K562 (cell line): ENCODE results near the gene YPEL2. TPM values are rescaled to one million over a fixed set of nuclear protein-coding genes. Genes with fewer than 3 reads are reported as not detected.
A peak's percentile ranks its signal among the peaks of the same experiment; 100 is the strongest.

Experiments
- CEBPB ChIP-seq: fragments of 450-650 bp; IDR thresholded peaks from 2 replicates; pipeline ENCODE4 v1.6.1; 2016; ENCODE audit warnings: missing genetic modification characterization, missing compliant biosample characterization
- CXXC5 ChIP-seq: fragments of 250-450 bp; sonication (Bioruptor Pico); IDR thresholded peaks from 2 replicates; pipeline ENCODE4 v1.8.0; 2022; ENCODE audit warnings: inconsistent platforms, mild to moderate bottlenecking, moderate library complexity
- E2F3 ChIP-seq: fragments of 250-450 bp; sonication (Bioruptor Pico); IDR thresholded peaks from 2 replicates; pipeline ENCODE4 v1.4.0; 2020; ENCODE audit warnings: mild to moderate bottlenecking
- GTF2E2 ChIP-seq: fragments of 200-800 bp; sonication (Bioruptor generic); IDR thresholded peaks from 2 replicates; pipeline ENCODE4 v1.6.1; 2016; ENCODE audit warnings: missing genetic modification characterization, missing compliant biosample characterization
- KLF16 ChIP-seq: IDR thresholded peaks from 2 replicates; pipeline ENCODE4 v1.6.1; 2016; ENCODE audit warnings: antibody characterized with exemption
- KLF6 ChIP-seq: fragments of 250-450 bp; sonication (Bioruptor Pico); IDR thresholded peaks from 2 replicates; pipeline ENCODE4 v1.4.0; 2020; ENCODE audit warnings: mild to moderate bottlenecking, moderate library complexity, borderline replicate concordance
- MEF2D ChIP-seq: conservative IDR thresholded peaks from 2 replicates; pipeline ENCODE4 v1.6.1; 2016; ENCODE audit warnings: low read depth, missing genetic modification characterization, missing compliant biosample characterization
- NCOA1 ChIP-seq: fragments of 450-650 bp; IDR thresholded peaks from 2 replicates; pipeline ENCODE4 v1.6.1; 2016; ENCODE audit warnings: low read depth
- NR2C2 ChIP-seq, 2 experiments: fragments of 200-800 bp in 1 of 2; sonication (Bioruptor generic) in 1 of 2; sonication (generic) in 1 of 2; formaldehyde crosslinking in 1 of 2; IDR thresholded peaks; 2 replicates each; pipeline versions ENCODE4 v1.6.1 to v1.8.0; 2016 to 2022; ENCODE audit warnings: mild to moderate bottlenecking in 1 of 2, missing compliant biosample characterization in 1 of 2, missing genetic modification characterization in 1 of 2, missing genetic modification reagents in 1 of 2
- PHF21A ChIP-seq: fragments of 450-650 bp; IDR thresholded peaks from 2 replicates; pipeline ENCODE4 v1.6.1; 2017; ENCODE audit warnings: low read depth, borderline replicate concordance
- POLR2B ChIP-seq: fragments of 450-650 bp; IDR thresholded peaks from 2 replicates; pipeline ENCODE4 v1.6.1; 2018; ENCODE audit warnings: low read depth; ENCODE audit not compliant: partially characterized antibody
- THAP12 ChIP-seq: fragments of 250-450 bp; sonication (Bioruptor Pico); IDR thresholded peaks from 2 replicates; pipeline ENCODE4 v1.9.0; 2021; ENCODE audit warnings: mild to moderate bottlenecking, inconsistent platforms
- TOE1 ChIP-seq, 2 experiments: fragments of 450-650 bp in 1 of 2; sonication (generic) in 1 of 2; formaldehyde crosslinking in 1 of 2; IDR thresholded peaks; 2 replicates each; pipeline versions ENCODE4 v1.7.1 to v1.8.0; 2016 to 2022; ENCODE audit warnings: borderline replicate concordance in 2 of 2, mild to moderate bottlenecking in 2 of 2, antibody characterized with exemption in 1 of 2, inconsistent platforms in 1 of 2, low read depth in 1 of 2, missing genetic modification reagents in 1 of 2, moderate library complexity in 1 of 2
- ZC3H11A ChIP-seq: IDR thresholded peaks from 2 replicates; pipeline ENCODE4 v1.6.1; 2012; ENCODE audit warnings: low read depth, low read length, improper control_type of control experiment
- ZNF277 ChIP-seq: fragments of 250-450 bp; sonication (Bioruptor Pico); IDR thresholded peaks from 2 replicates; pipeline ENCODE4 v1.8.0; 2022; ENCODE audit warnings: inconsistent platforms, mild to moderate bottlenecking, moderate library complexity, borderline replicate concordance
- polyA plus RNA-seq, 8 experiments: library from polyadenylated mRNA; depleted of rRNA in 4 of 8; stranded (reverse) in 5 of 8; unstranded in 3 of 8; fragments of >200 nt; fragmentation: Nextera tagmentation in 2 of 8; fragmentation: Illumina TruSeq in 1 of 8; extraction: Ambion mirVana in 2 of 8; extraction: Trizol in 1 of 8; gene quantifications; 2 replicates each; pipeline versions ENCODE4 v1.2.1 to v1.2.3, GENCODE V29; 2011 to 2014; ENCODE audit warnings: inconsistent platforms in 1 of 8, missing spikeins in 1 of 8
- total RNA-seq, 7 experiments: library from RNA; depleted of rRNA in 6 of 7; stranded (reverse); fragments of >200 nt in 6 of 7; fragmentation: Illumina TruSeq in 2 of 7; extraction: Trizol in 2 of 7; gene quantifications; 2 replicates each; pipeline versions ENCODE4 v1.2.1 to v1.2.3, GENCODE V29; 2011 to 2021; ENCODE audit warnings: low replicate concordance in 1 of 7
- TF ChIP-seq, protein P1 (sequence below): fragments of 150-350 bp; IDR thresholded peaks from 2 replicates; pipeline ENCODE4 v1.6.1; 2014; ENCODE audit warnings: low read depth, mild to moderate bottlenecking, low read length, borderline replicate concordance
- TF ChIP-seq, protein P2 (sequence below): fragments of 250-450 bp; sonication (Bioruptor Pico); IDR thresholded peaks from 2 replicates; pipeline ENCODE4 v1.8.0; 2021; ENCODE audit warnings: borderline replicate concordance, mild to moderate bottlenecking, moderate library complexity; ENCODE audit not compliant: poor library complexity, severe bottlenecking
- TF ChIP-seq, protein P3 (sequence below): sonication (generic); formaldehyde crosslinking; IDR thresholded peaks from 2 replicates; pipeline ENCODE4 v1.8.0; 2023; ENCODE audit warnings: mild to moderate bottlenecking, missing genetic modification reagents

YPEL2 gene
- total and polyA plus RNA-seq, 9 of the 15 experiments (the other 6 are each of a cell fraction or from before 2014, with no cell fraction given) = 0.11 to 2.4 (median 0.47) TPM

DNA sequence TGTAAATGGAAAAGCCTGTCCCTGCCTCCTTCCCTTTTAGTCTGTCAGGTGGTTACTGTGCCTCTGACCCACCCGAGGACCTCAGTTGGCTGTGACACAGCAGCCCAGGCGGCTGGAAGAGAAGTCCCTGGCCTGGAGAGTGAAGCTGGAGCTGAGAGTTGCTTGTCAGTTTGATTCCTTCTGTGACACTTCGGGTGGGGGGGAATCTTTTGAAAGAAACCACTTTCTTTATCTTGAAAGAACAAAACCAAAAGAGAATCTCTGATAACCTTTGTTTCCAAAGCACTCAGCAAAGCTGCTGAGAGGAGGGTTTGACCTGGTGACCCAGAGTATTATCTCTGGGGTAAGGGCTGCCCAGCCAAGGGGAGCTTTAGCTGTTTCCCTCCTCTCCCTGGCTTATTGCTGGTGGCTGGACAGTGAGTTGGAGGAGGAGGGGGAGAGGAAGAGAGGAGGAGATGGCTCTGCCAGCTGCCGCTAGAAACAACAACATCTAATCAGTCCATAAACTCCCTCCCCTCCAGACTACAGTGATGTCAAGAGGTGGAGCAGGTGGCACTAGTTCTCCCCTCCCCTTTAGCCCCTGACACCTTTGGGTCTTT lies 34.0 kb downstream of the YPEL2 start (continued):
- TF ChIP-seq ZNF277 = no peak
- peak; percentile 42; the same call in 1 of the 2 replicates for TF ChIP-seq CEBPB (tag)
- TF ChIP-seq POLR2B = no peak
- TF ChIP-seq, protein P1, sequence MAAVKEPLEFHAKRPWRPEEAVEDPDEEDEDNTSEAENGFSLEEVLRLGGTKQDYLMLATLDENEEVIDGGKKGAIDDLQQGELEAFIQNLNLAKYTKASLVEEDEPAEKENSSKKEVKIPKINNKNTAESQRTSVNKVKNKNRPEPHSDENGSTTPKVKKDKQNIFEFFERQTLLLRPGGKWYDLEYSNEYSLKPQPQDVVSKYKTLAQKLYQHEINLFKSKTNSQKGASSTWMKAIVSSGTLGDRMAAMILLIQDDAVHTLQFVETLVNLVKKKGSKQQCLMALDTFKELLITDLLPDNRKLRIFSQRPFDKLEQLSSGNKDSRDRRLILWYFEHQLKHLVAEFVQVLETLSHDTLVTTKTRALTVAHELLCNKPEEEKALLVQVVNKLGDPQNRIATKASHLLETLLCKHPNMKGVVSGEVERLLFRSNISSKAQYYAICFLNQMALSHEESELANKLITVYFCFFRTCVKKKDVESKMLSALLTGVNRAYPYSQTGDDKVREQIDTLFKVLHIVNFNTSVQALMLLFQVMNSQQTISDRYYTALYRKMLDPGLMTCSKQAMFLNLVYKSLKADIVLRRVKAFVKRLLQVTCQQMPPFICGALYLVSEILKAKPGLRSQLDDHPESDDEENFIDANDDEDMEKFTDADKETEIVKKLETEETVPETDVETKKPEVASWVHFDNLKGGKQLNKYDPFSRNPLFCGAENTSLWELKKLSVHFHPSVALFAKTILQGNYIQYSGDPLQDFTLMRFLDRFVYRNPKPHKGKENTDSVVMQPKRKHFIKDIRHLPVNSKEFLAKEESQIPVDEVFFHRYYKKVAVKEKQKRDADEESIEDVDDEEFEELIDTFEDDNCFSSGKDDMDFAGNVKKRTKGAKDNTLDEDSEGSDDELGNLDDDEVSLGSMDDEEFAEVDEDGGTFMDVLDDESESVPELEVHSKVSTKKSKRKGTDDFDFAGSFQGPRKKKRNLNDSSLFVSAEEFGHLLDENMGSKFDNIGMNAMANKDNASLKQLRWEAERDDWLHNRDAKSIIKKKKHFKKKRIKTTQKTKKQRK = no peak
- peak; percentile 78 for TF ChIP-seq CXXC5 (CRISPR knock-in tag)
- TF ChIP-seq NCOA1 = peak; percentile 77
- no peak for TF ChIP-seq E2F3 (CRISPR knock-in tag)
- no peak for TF ChIP-seq NR2C2 (CRISPR knock-in tag; IDR thresholded peaks at IDR 0.05)
- peak; percentile 91 for TF ChIP-seq NR2C2 (tag; IDR thresholded peaks at IDR 0.05)
- TF ChIP-seq KLF16 = peak; percentile 97
- no peak for TF ChIP-seq THAP12 (CRISPR knock-in tag)
- TF ChIP-seq, protein P2, sequence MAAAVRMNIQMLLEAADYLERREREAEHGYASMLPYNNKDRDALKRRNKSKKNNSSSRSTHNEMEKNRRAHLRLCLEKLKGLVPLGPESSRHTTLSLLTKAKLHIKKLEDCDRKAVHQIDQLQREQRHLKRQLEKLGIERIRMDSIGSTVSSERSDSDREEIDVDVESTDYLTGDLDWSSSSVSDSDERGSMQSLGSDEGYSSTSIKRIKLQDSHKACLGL (CRISPR knock-in tag) = no peak
- no peak for TF ChIP-seq TOE1 (IDR thresholded peaks at IDR 0.05; ENCODE audit: borderline replicate concordance)
- no peak for TF ChIP-seq TOE1 (CRISPR knock-in tag; IDR thresholded peaks at IDR 0.05; ENCODE audit: borderline replicate concordance, low read depth)
- TF ChIP-seq, protein P3, sequence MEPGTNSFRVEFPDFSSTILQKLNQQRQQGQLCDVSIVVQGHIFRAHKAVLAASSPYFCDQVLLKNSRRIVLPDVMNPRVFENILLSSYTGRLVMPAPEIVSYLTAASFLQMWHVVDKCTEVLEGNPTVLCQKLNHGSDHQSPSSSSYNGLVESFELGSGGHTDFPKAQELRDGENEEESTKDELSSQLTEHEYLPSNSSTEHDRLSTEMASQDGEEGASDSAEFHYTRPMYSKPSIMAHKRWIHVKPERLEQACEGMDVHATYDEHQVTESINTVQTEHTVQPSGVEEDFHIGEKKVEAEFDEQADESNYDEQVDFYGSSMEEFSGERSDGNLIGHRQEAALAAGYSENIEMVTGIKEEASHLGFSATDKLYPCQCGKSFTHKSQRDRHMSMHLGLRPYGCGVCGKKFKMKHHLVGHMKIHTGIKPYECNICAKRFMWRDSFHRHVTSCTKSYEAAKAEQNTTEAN = no peak
- TF ChIP-seq PHF21A = no peak
- TF ChIP-seq ZC3H11A = no peak
- TF ChIP-seq MEF2D = peak; percentile 71
- no peak for TF ChIP-seq KLF6 (CRISPR knock-in tag)
- no peak for TF ChIP-seq GTF2E2
